NCI-H2196 treated with DMSO at 0.1 percent for 48 hours (cell line): Measurements from ENCODE around the gene ASIC2.

Experiments used
- DNase-seq: peaks from one replicate; lab custom pipeline; 2025; ENCODE audit not compliant: unreplicated experiment; lab: John Stamatoyannopoulos, UW

ASIC2 gene

GRCh38 chr17:33292981-33293867 lies at the start of gene ASIC2:
Gene ASIC2, minus strand, starts transcription at chr17:33293295.
- DNase-seq, result no peak

- DNase-seq, result no peak
Measured at GRCh38 chr17:33342025-33342424, 48.9 kb upstream of the ASIC2 start.

GRCh38 chr17:33338242-33338641 lies 45.1 kb upstream of the ASIC2 start:
- DNase-seq, result no peak

- DNase-seq, result no peak
Measured at GRCh38 chr17:33335491-33336173, 42.5 kb upstream of the ASIC2 start.

GRCh38 chr17:33334703-33335102 lies 41.6 kb upstream of the ASIC2 start:
- DNase-seq, result no peak

GRCh38 chr17:33330877-33331276 lies 37.8 kb upstream of the ASIC2 start:
- no peak for DNase-seq

- DNase-seq, result no peak
Measured at GRCh38 chr17:33328129-33328528, 35.0 kb upstream of the ASIC2 start.

- DNase-seq, result no peak
Measured at GRCh38 chr17:33324736-33325135, 31.6 kb upstream of the ASIC2 start.

GRCh38 chr17:33322063-33322462 lies 29.0 kb upstream of the ASIC2 start:
- DNase-seq, result no peak

- DNase-seq, result no peak
Measured at GRCh38 chr17:33318241-33318640, 25.1 kb upstream of the ASIC2 start.

- no peak for DNase-seq
Measured at GRCh38 chr17:33316746-33317145, 23.7 kb upstream of the ASIC2 start.

GRCh38 chr17:33310296-33310695 lies 17.2 kb upstream of the ASIC2 start:
- DNase-seq, result no peak

GRCh38 chr17:33303254-33303653 lies 10.2 kb upstream of the ASIC2 start:
- no peak for DNase-seq

- DNase-seq, result no peak
Measured at GRCh38 chr17:33302394-33302793, 9.3 kb upstream of the ASIC2 start.

GRCh38 chr17:33300241-33300640 lies 7.1 kb upstream of the ASIC2 start:
- no peak for DNase-seq

GRCh38 chr17:33299115-33299514 lies 6.0 kb upstream of the ASIC2 start:
- no peak for DNase-seq

GRCh38 chr17:33297643-33298042 lies 4.5 kb upstream of the ASIC2 start:
- DNase-seq, result no peak

GRCh38 chr17:33294994-33295393 lies 1.9 kb upstream of the ASIC2 start:
- DNase-seq, result no peak

GRCh38 chr17:33292201-33292980 lies 704 bp downstream of the ASIC2 start:
- no peak for DNase-seq

- no peak for DNase-seq
Measured at GRCh38 chr17:33291248-33292200, 1.6 kb downstream of the ASIC2 start.
